GM10847 (cell line): ENCODE data around the gene ATXN7.

Experiments used
- POLR2A ChIP-seq: IDR thresholded peaks from 2 replicates; pipeline ENCODE4 v1.6.1; 2011; ENCODE audit not compliant: insufficient read length; ENCODE audit errors: extremely low read depth

The ATXN7 gene

DNA sequence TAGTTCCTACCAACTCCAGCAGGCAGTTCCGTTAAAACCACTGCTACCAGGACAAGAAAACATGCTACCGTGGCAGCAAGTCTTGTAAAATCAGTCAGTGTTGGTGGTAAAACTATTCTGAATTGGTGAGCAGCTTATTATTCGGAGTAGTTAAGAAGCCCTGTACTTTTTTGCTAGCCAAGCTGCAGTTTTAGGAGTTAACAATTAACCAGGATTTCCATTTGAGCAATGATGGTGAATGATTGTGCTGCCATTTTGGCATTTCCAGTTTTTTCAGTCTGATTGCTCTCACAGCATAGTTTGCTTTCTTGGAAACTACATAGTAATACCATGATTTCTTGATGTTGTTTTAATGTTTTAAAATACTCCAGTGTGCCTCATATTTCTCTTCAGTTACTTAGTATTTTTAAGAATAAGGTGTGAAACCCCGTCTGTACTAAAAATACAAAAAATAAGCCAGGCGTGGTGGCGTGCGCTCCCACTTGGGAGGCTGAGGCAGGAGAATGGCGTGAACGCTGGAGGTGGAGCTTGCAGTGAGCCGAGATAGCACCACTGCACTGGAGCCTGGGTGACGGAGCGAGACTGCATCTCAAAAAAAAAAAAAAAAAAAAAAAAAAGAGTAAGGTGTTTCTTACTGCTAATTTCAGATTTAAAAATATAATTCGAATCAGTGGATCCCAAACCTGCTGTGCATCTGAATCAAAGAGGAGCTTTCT lies 92.3 kb downstream of the ATXN7 start:
- TF ChIP-seq POLR2A, result no peak

- no peak for TF ChIP-seq POLR2A
These were observed 95.5 kb downstream of the ATXN7 start for GRCh38 chr3:63959146-63959545.

DNA sequence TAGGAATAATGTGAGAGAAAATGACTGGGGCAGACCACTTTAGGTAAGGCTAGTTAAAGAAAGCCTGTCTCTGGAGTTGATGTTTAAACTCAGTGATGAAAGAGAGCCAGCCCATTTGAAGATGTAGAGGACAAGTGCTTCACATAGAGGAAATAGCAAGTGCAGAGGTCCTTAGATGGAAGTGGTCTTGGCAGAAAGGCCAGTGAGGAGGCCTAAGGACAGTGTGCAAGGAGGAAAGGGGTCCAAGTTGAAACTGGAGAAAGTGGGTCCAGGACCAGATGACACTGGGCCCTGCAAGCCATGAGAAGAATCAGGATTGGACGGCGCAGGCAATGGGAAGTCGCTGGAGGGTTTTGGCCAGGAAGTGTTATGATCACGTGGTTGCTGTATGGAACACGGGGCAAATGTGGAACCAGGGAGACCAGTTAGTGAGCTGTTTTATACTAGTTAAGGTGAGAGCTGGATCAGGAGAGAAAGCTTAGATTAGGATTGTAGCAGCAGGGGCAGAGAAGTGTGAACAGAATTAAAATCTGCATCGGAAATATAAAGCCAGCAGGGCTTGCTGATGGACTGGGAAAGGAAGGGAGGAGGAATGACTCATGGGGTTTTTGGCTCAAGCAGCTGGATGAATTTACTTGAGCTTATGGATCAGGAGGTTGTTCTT lies 96.5 kb downstream of the ATXN7 start:
- TF ChIP-seq POLR2A, result no peak

- TF ChIP-seq POLR2A, result no peak
These were observed 98.2 kb downstream of the ATXN7 start for GRCh38 chr3:63961891-63962290.

DNA sequence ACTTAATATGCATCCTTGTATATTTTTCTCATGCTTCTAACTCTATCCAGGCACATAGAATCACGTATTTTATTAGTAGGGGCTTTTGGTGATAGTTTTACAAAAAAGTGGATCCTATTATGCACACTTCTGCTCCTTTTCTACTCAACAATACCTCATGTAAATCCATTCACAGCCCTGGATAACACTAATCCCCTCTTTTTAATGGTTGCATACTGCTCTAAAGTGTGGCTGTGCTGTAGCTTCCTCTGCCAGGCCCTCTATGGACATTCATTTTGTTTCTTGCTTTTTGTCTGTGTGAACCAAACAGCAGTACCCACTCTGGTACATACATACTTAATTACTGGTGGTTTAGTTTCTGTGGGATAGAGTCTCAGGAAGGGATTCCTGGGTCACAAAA lies 99.8 kb downstream of the ATXN7 start:
- no peak for TF ChIP-seq POLR2A

- no peak for TF ChIP-seq POLR2A
These were observed 101.2 kb downstream of the ATXN7 start for GRCh38 chr3:63964681-63965485.

GRCh38 chr3:63966007-63966406 lies 102.3 kb downstream of the ATXN7 start:
- no peak for TF ChIP-seq POLR2A

DNA sequence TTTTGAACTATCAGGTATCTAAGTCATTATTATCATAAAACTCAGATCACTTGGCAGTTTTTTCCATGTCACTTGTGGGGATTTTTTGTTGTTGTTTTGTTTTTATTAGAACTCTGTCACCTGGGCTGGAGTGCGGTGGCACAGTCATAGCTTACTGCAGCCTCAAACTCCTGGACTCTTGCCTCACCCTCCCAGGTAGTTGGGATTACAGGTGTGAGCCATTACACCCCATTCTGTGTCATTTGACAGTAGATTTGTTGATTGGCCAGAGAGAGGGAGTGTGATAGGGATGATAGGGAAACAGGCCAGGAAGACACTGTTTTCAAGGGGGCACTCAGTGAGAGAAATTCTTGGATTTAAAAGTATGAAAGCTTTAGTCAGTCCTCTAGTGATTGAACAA lies 103.2 kb downstream of the ATXN7 start:
- TF ChIP-seq POLR2A, result no peak

GRCh38 chr3:63967675-63968611 lies 104.3 kb downstream of the ATXN7 start:
- TF ChIP-seq POLR2A, result no peak

- no peak for TF ChIP-seq POLR2A
These were observed 105.1 kb downstream of the ATXN7 start for GRCh38 chr3:63968612-63969350.

DNA sequence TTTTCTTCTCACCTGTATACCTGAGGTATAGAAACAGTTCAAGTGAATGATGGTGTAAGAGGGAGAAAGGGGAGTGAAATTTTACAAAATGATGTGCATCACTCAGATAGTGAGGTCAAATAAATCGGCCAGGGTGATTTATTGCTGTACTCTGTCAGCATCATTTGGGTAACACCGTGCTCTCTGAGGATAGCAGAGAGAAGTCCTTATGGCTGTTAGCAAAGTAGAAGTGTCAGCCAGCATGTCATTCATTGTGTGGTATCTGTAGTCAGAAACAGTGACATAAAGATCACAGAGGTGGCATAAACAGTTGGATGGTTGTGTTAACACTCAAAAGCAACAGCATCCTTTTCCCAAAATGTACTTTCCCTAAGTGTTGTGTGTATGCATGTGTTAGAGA lies 106.2 kb downstream of the ATXN7 start:
- TF ChIP-seq POLR2A, result no peak

DNA sequence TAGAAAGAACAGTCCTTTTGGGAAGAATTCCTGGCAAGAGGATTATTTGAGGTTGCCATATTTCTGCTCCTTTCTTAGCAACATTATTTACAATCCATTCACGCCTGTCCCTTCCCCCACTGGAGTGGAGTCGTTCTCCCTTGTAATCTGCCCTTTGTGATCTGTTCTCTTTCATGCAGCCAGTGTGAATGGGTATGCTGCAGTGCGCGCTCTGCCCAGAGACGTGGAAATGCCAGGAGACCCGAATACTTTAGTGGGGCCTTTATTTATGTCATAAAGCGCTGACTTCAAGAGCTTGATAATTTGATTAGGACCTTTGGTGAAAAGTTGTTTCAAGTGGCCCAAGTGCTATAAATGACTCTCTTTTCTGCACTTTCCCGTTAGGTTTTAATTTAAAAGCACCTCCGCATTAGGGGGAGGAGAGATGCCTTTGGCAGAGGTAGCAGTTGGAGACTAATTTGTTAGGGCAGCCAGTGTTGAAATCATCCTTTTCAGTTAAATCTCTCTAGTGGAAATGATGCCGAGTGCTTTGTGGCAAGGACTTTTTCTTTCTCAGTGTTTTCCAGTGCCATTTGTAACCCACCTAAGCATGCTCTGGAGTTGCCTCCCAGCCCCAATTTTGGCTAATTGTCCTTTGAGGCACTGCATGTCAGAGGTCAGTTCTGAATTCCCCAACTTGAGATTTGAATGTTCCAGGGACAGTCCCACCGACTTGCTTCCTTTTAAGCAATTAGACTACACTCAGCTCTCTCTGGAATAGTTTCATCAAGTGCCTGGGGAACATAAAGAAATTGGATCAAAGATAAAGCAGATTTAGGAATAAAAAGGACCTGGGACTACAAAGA lies 107.2 kb downstream of the ATXN7 start:
- TF ChIP-seq POLR2A, result no peak

GRCh38 chr3:63972196-63972595 lies 108.5 kb downstream of the ATXN7 start:
- TF ChIP-seq POLR2A, result no peak

- TF ChIP-seq POLR2A, result no peak
These were observed 109.3 kb downstream of the ATXN7 start for GRCh38 chr3:63972987-63973386.

DNA sequence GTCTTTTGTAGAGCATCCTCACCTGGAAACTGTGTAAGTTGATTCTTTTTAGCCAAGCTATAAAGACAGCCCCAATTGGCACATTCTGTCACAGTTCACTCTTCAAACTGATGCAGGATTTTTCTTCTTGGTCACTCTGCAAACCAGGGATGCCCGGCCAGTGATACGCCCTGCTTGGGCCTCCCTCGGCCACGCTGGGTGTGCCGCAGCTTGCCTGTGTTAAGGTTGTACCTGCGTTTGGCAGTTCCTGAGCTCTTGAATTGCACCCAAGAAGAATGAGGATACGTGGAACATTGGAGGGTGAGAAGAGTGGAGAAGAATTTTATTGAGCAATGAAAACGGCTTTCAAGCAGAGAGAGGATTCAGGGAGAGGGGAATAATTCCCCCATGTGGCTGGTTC lies 109.7 kb downstream of the ATXN7 start:
- TF ChIP-seq POLR2A, result no peak
